ENCODE results near the gene TSPAN11.

Gene TSPAN11

GRCh38 chr12:30980955-30981662 lies 54.6 kb downstream of the TSPAN11 start:
- H3K27ac ChIP-seq (ENCODE audit: poor library complexity, severe bottlenecking), result no peak overlapping the region
- TF ChIP-seq CTCF (IDR thresholded peaks at IDR 0.05; ENCODE audit: poor library complexity, severe bottlenecking), result no peak
- H3K9me3 ChIP-seq (ENCODE audit: severe bottlenecking), result no peaks in the 10 kb centered on the region
- DNase-seq (ENCODE audit: low spot score), result no peak
- H3K36me3 ChIP-seq (ENCODE audit: low read depth), result no peaks in the 10 kb centered on the region
- no peaks in the 10 kb centered on the region for H3K27me3 ChIP-seq (ENCODE audit: insufficient read depth, poor library complexity, severe bottlenecking)
- H3K4me1 ChIP-seq (ENCODE audit: insufficient read depth, poor library complexity, severe bottlenecking), result no peaks in the 10 kb centered on the region
- no peak overlapping the region for H3K4me3 ChIP-seq (ENCODE audit: severe bottlenecking)
- no peak for ATAC-seq (ENCODE audit: low read depth)

GRCh38 chr12:30982413-30982812 lies 55.9 kb downstream of the TSPAN11 start:
- Histone ChIP-seq H3K27ac (ENCODE audit: poor library complexity, severe bottlenecking) (no peak overlapping the region), H3K4me3 (ENCODE audit: severe bottlenecking) (no peak overlapping the region), H3K9me3 (ENCODE audit: severe bottlenecking) (no peaks in the 10 kb centered on the region), H3K4me1 (ENCODE audit: insufficient read depth, poor library complexity, severe bottlenecking) (no peaks in the 10 kb centered on the region), H3K36me3 (ENCODE audit: low read depth) (no peaks in the 10 kb centered on the region), H3K27me3 (ENCODE audit: insufficient read depth, poor library complexity, severe bottlenecking) (no peaks in the 10 kb centered on the region)
- ATAC-seq (ENCODE audit: low read depth) (no peak), DNase-seq (ENCODE audit: low spot score) (no peak)
- no peak for TF ChIP-seq CTCF (IDR thresholded peaks at IDR 0.05; ENCODE audit: poor library complexity, severe bottlenecking)

- no peaks in the 10 kb centered on the region for H3K27me3 ChIP-seq (ENCODE audit: insufficient read depth, poor library complexity, severe bottlenecking)
- H3K27ac ChIP-seq (ENCODE audit: poor library complexity, severe bottlenecking), result no peak overlapping the region
- no peak for DNase-seq (ENCODE audit: low spot score)
- no peaks in the 10 kb centered on the region for H3K9me3 ChIP-seq (ENCODE audit: severe bottlenecking)
- peak; percentile 74 for ATAC-seq (ENCODE audit: low read depth)
- TF ChIP-seq CTCF (IDR thresholded peaks at IDR 0.05; ENCODE audit: poor library complexity, severe bottlenecking), result peak; percentile 45
- no peak overlapping the region for H3K4me3 ChIP-seq (ENCODE audit: severe bottlenecking)
- no peaks in the 10 kb centered on the region for H3K36me3 ChIP-seq (ENCODE audit: low read depth)
- H3K4me1 ChIP-seq (ENCODE audit: insufficient read depth, poor library complexity, severe bottlenecking), result no peaks in the 10 kb centered on the region
Observed at GRCh38 chr12:30985814-30986452, 59.4 kb downstream of the TSPAN11 start.

- H3K27ac ChIP-seq (ENCODE audit: poor library complexity, severe bottlenecking), result no peak overlapping the region
- no peak for DNase-seq (ENCODE audit: low spot score)
- H3K4me1 ChIP-seq (ENCODE audit: insufficient read depth, poor library complexity, severe bottlenecking), result no peaks in the 10 kb centered on the region
- no peaks in the 10 kb centered on the region for H3K9me3 ChIP-seq (ENCODE audit: severe bottlenecking)
- H3K27me3 ChIP-seq (ENCODE audit: insufficient read depth, poor library complexity, severe bottlenecking), result no peaks in the 10 kb centered on the region
- H3K36me3 ChIP-seq (ENCODE audit: low read depth), result no peaks in the 10 kb centered on the region
- TF ChIP-seq CTCF (IDR thresholded peaks at IDR 0.05; ENCODE audit: poor library complexity, severe bottlenecking), result no peak
- no peak for ATAC-seq (ENCODE audit: low read depth)
- H3K4me3 ChIP-seq (ENCODE audit: severe bottlenecking), result no peak overlapping the region
Observed at GRCh38 chr12:30988086-30988485, 61.5 kb downstream of the TSPAN11 start.

All from RWPE2 (cell line).